ENCODE measurements around the gene CDS1.

DNA sequence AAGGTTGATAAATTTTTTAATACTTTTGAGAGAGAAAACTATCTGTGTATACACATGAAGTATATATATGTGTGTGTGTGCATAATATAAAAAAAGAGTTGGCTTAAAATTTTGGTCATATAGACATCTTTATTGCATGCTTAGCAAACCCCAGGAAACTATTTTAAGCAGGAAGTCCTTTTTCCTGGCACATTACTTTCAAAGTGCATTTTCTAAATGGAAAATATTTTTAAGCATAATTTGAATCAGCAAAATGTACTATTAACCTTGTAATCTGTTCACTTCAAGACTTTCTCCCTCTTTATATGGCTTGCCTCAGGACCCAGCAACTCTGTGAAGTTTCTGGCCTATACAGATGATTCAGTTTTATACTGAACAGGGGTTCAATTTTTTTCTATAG lies 106.3 kb downstream of the CDS1 start:
- TF ChIP-seq CTCF (IDR thresholded peaks at IDR 0.05) (no peak), POLR2A (IDR thresholded peaks at IDR 0.05) (no peak)

All from uterus (tissue), 2 donors.